NT2/D1 (cell line): ENCODE results near the gene CD34.

ENCODE experiments used
- YY1 ChIP-seq: IDR thresholded peaks from 2 replicates; pipeline ENCODE4 v1.6.1; 2011; ENCODE audit not compliant: insufficient read length, insufficient read depth
- ZNF274 ChIP-seq: IDR thresholded peaks from 2 replicates; pipeline ENCODE4 v1.6.1; 2011; ENCODE audit warnings: mild to moderate bottlenecking, low read depth, low read length

GRCh38 chr1:207838156-207839082 lies 72.5 kb downstream of the CD34 start:
- TF ChIP-seq ZNF274 (no peak), YY1 (no peak)
